Mucosa of rectum (tissue), 2 donors: ENCODE data around the gene PRKAG2.

Experiments
- H3K27ac ChIP-seq, 2 donors: one replicate each; pipeline ENCODE4 v1.7.0; 2013; ENCODE audit warnings: inconsistent platforms in 2 of 2, low read depth in 2 of 2, low read length in 2 of 2
- H3K27me3 ChIP-seq, 2 donors: one replicate each; pipeline ENCODE4 v1.7.0; 2013; ENCODE audit warnings: low read length in 2 of 2; ENCODE audit not compliant: control insufficient read depth in 2 of 2, insufficient read depth in 2 of 2
- H3K36me3 ChIP-seq, 2 donors: one replicate each; pipeline ENCODE4 v1.7.0; 2013; ENCODE audit warnings: low read length in 2 of 2; ENCODE audit not compliant: control insufficient read depth in 2 of 2, insufficient read depth in 2 of 2
- H3K4me1 ChIP-seq, 2 donors: one replicate each; pipeline ENCODE4 v1.7.0; 2013; ENCODE audit warnings: low read length in 2 of 2, mild to moderate bottlenecking in 1 of 2; ENCODE audit not compliant: control insufficient read depth in 2 of 2, insufficient read depth in 2 of 2
- H3K4me3 ChIP-seq, 2 donors: one replicate each; pipeline ENCODE4 v1.7.0; 2013; ENCODE audit warnings: low read length in 2 of 2
- H3K9ac ChIP-seq, 2 donors: one replicate each; pipeline ENCODE4 v1.7.0; 2013; ENCODE audit warnings: low read length in 2 of 2, low read depth in 1 of 2, mild to moderate bottlenecking in 1 of 2
- H3K9me3 ChIP-seq, 2 donors: one replicate each; pipeline ENCODE4 v1.7.0; 2013; ENCODE audit warnings: low read length in 2 of 2; ENCODE audit not compliant: control insufficient read depth in 2 of 2
- donor health status: healthy.
- donor health status: Normal muscosa, but diverticular disease.

The PRKAG2 gene

GRCh38 chr7:151637781-151638261 lies 239.1 kb downstream of the PRKAG2 start:
- Histone ChIP-seq H3K9me3 (no peaks in the 10 kb centered on the region), H3K27ac (no peak overlapping the region), H3K36me3 (no peaks in the 10 kb centered on the region), H3K4me3 (no peak overlapping the region), H3K9ac (no peak overlapping the region), H3K27me3 (no peaks in the 10 kb centered on the region), H3K4me1 (peaks cover 0 to under 1% of the 10 kb centered on the region in 2 donors)

- H3K9ac ChIP-seq = no peak overlapping the region
- H3K27me3 ChIP-seq = no peaks in the 10 kb centered on the region
- peaks cover 0 to 6% of the 10 kb centered on the region in 2 donors for H3K4me1 ChIP-seq
- H3K4me3 ChIP-seq = no peak overlapping the region
- H3K36me3 ChIP-seq = no peaks in the 10 kb centered on the region
- H3K27ac ChIP-seq = no peak overlapping the region
- no peaks in the 10 kb centered on the region for H3K9me3 ChIP-seq
Observed at GRCh38 chr7:151634643-151635042, 242.3 kb downstream of the PRKAG2 start.

- Histone ChIP-seq H3K27me3 (no peaks in the 10 kb centered on the region), H3K27ac (peak overlapping the region; percentile 80 to 92), H3K36me3 (no peaks in the 10 kb centered on the region), H3K4me1 (peaks cover 0 to 6% of the 10 kb centered on the region in 2 donors), H3K4me3 (peak overlapping the region in 1 of 2 donors; percentile 78), H3K9ac (peak overlapping the region in 1 of 2 donors; percentile 68), H3K9me3 (no peaks in the 10 kb centered on the region)
Observed at GRCh38 chr7:151633516-151633812, 243.5 kb downstream of the PRKAG2 start.

- Histone ChIP-seq H3K27ac (peak overlapping the region; percentile 80 to 92), H3K9me3 (no peaks in the 10 kb centered on the region), H3K9ac (peak overlapping the region; percentile 68 to 70), H3K4me3 (peak overlapping the region; percentile 68 to 78), H3K27me3 (no peaks in the 10 kb centered on the region), H3K4me1 (peaks cover 0 to 6% of the 10 kb centered on the region in 2 donors), H3K36me3 (no peaks in the 10 kb centered on the region)
Observed at GRCh38 chr7:151632750-151633515, 244.0 kb downstream of the PRKAG2 start.

- no peaks in the 10 kb centered on the region for H3K27me3 ChIP-seq
- no peaks in the 10 kb centered on the region for H3K36me3 ChIP-seq
- peak overlapping the region; percentile 80 to 92 for H3K27ac ChIP-seq
- H3K4me1 ChIP-seq = peaks cover 0 to 6% of the 10 kb centered on the region in 2 donors
- peak overlapping the region; percentile 71 to 88 for H3K4me3 ChIP-seq
- no peaks in the 10 kb centered on the region for H3K9me3 ChIP-seq
- peak overlapping the region; percentile 68 to 70 for H3K9ac ChIP-seq
Observed at GRCh38 chr7:151631953-151632749, 244.8 kb downstream of the PRKAG2 start.

GRCh38 chr7:151631570-151631952 lies 245.4 kb downstream of the PRKAG2 start:
- Histone ChIP-seq H3K9ac (peak overlapping the region; percentile 68 to 81), H3K27ac (peak overlapping the region; percentile 80 to 85), H3K4me3 (peak overlapping the region; percentile 71 to 88), H3K4me1 (peaks cover 0 to 6% of the 10 kb centered on the region in 2 donors), H3K27me3 (no peaks in the 10 kb centered on the region), H3K36me3 (no peaks in the 10 kb centered on the region), H3K9me3 (no peaks in the 10 kb centered on the region)

GRCh38 chr7:151630851-151631569 lies 245.9 kb downstream of the PRKAG2 start:
- Histone ChIP-seq H3K9ac (peak overlapping the region; percentile 68 to 81), H3K4me1 (peaks cover 0 to 6% of the 10 kb centered on the region in 2 donors), H3K4me3 (peak overlapping the region; percentile 71 to 88), H3K27me3 (no peaks in the 10 kb centered on the region), H3K36me3 (no peaks in the 10 kb centered on the region), H3K9me3 (no peaks in the 10 kb centered on the region), H3K27ac (peak overlapping the region; percentile 80 to 85)

GRCh38 chr7:151630358-151630757 lies 246.6 kb downstream of the PRKAG2 start:
- Histone ChIP-seq H3K27me3 (no peaks in the 10 kb centered on the region), H3K9ac (no peak overlapping the region), H3K36me3 (no peaks in the 10 kb centered on the region), H3K9me3 (no peaks in the 10 kb centered on the region), H3K4me1 (peaks cover 0 to 6% of the 10 kb centered on the region in 2 donors), H3K4me3 (no peak overlapping the region), H3K27ac (no peak overlapping the region)

GRCh38 chr7:151629713-151630272 lies 247.1 kb downstream of the PRKAG2 start:
- no peak overlapping the region for H3K4me3 ChIP-seq
- no peaks in the 10 kb centered on the region for H3K9me3 ChIP-seq
- H3K27me3 ChIP-seq = no peaks in the 10 kb centered on the region
- H3K9ac ChIP-seq = no peak overlapping the region
- H3K27ac ChIP-seq = no peak overlapping the region
- peaks cover 0 to 6% of the 10 kb centered on the region in 2 donors for H3K4me1 ChIP-seq
- no peaks in the 10 kb centered on the region for H3K36me3 ChIP-seq
